IPS-18c (cell line): ENCODE data around the gene ADGRF3.
"Not testable (repeated sequence)": the region's sequence is repeated elsewhere in the genome, so short reads cannot be mapped to it uniquely, and the experiment has no call there.

Experiments used
- H3K4me3 ChIP-seq: 2 replicates; pipeline ENCODE4 v1.7.0; 2013; ENCODE audit warnings: low read depth, mild to moderate bottlenecking, low read length, moderate library complexity; ENCODE audit not compliant: insufficient read depth
- H3K9me3 ChIP-seq: one replicate; pipeline ENCODE4 v1.6.1; 2013; ENCODE audit warnings: mild to moderate bottlenecking, low read length, moderate library complexity; ENCODE audit not compliant: control insufficient read depth, insufficient read depth

The ADGRF3 gene

GRCh38 chr2:26346454-26347053 is at the start of gene ADGRF3:
Gene ADGRF3 (minus strand): TSS chr2:26346789. CDS start chr2:26346234, 555 bp downstream.
- H3K4me3 ChIP-seq = peak within 1 kb of the TSS; percentile 98
- peaks cover 2% of the 10 kb centered on the region for H3K9me3 ChIP-seq

GRCh38 chr2:26395394-26395793 is 48.8 kb upstream of the ADGRF3 start:
- Histone ChIP-seq H3K9me3 (no peaks in the 10 kb centered on the region), H3K4me3 (no peak overlapping the region)

GRCh38 chr2:26394694-26395093 is 48.1 kb upstream of the ADGRF3 start:
- Histone ChIP-seq H3K4me3 (no peak overlapping the region), H3K9me3 (no peaks in the 10 kb centered on the region)

GRCh38 chr2:26387189-26387588 is 40.6 kb upstream of the ADGRF3 start:
- H3K4me3 ChIP-seq = no peak overlapping the region
- no peaks in the 10 kb centered on the region for H3K9me3 ChIP-seq

- Histone ChIP-seq H3K9me3 (no peaks in the 10 kb centered on the region), H3K4me3 (no peak overlapping the region)
These were observed 38.0 kb upstream of the ADGRF3 start for GRCh38 chr2:26384597-26384996.

- Histone ChIP-seq H3K9me3 (no peaks in the 10 kb centered on the region), H3K4me3 (no peak overlapping the region)
These were observed 37.6 kb upstream of the ADGRF3 start for GRCh38 chr2:26384183-26384582.

GRCh38 chr2:26382564-26382963 is 36.0 kb upstream of the ADGRF3 start:
- no peaks in the 10 kb centered on the region for H3K9me3 ChIP-seq
- H3K4me3 ChIP-seq = no peak overlapping the region

GRCh38 chr2:26380281-26380680 is 33.7 kb upstream of the ADGRF3 start:
- no peak overlapping the region for H3K4me3 ChIP-seq
- H3K9me3 ChIP-seq = no peaks in the 10 kb centered on the region

- Histone ChIP-seq H3K4me3 (no peak overlapping the region), H3K9me3 (no peaks in the 10 kb centered on the region)
These were observed 30.2 kb upstream of the ADGRF3 start for GRCh38 chr2:26376799-26377198.

GRCh38 chr2:26370909-26371308 is 24.3 kb upstream of the ADGRF3 start:
- H3K9me3 ChIP-seq, H3K4me3 ChIP-seq: not testable (repeated sequence)

- H3K4me3 ChIP-seq, H3K9me3 ChIP-seq: not testable (repeated sequence)
These were observed 23.1 kb upstream of the ADGRF3 start for GRCh38 chr2:26369664-26370063.

GRCh38 chr2:26366957-26367356 is 20.4 kb upstream of the ADGRF3 start:
- Histone ChIP-seq H3K9me3 (no peaks in the 10 kb centered on the region), H3K4me3 (no peak overlapping the region)

GRCh38 chr2:26364669-26365068 is 18.1 kb upstream of the ADGRF3 start:
- Histone ChIP-seq H3K4me3 (no peak overlapping the region), H3K9me3 (no peaks in the 10 kb centered on the region)

GRCh38 chr2:26363958-26364357 is 17.4 kb upstream of the ADGRF3 start:
- no peak overlapping the region for H3K4me3 ChIP-seq
- H3K9me3 ChIP-seq = no peaks in the 10 kb centered on the region

GRCh38 chr2:26363323-26363722 is 16.7 kb upstream of the ADGRF3 start:
- Histone ChIP-seq H3K9me3 (no peaks in the 10 kb centered on the region), H3K4me3 (no peak overlapping the region)

GRCh38 chr2:26359886-26360473 is 13.4 kb upstream of the ADGRF3 start:
- H3K9me3 ChIP-seq = peaks cover 3% of the 10 kb centered on the region
- no peak overlapping the region for H3K4me3 ChIP-seq

GRCh38 chr2:26356771-26357170 is 10.2 kb upstream of the ADGRF3 start:
- no peak overlapping the region for H3K4me3 ChIP-seq
- H3K9me3 ChIP-seq = peaks cover 3% of the 10 kb centered on the region

- no peak overlapping the region for H3K4me3 ChIP-seq
- peaks cover 3% of the 10 kb centered on the region for H3K9me3 ChIP-seq
These were observed 9.5 kb upstream of the ADGRF3 start for GRCh38 chr2:26356111-26356510.
